ENCODE results near the gene ALK.

Gene ALK

DNA sequence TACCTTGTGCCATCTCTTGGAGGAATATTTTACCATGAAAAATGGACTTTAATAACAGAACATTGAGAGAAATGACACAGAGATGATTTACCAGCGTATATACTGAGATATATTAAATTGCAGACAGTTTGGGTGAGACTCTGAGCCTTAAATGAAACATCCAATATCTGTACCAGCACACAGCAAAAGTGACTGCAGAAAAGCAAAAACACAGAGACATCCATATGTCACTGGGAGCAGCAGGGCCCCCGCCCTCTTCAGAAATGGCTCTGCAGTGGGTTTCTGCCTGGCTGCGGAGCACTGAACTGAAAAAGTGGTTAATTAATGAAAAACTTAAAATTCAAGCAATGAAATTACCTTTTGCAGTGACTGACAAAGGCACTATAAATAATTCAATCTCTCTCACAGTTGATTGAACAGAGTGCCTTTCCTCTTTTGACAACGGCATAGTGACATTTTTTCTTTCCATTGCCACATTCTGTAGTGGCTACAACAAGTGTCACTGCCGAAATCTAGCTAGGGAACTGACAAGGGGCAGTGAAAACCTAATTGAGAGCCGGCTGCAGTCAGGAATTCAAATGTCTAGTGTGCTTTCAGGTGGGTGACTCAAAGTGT, 353.4 kb downstream of the ALK start:
- DNase-seq, result no peak

DNA sequence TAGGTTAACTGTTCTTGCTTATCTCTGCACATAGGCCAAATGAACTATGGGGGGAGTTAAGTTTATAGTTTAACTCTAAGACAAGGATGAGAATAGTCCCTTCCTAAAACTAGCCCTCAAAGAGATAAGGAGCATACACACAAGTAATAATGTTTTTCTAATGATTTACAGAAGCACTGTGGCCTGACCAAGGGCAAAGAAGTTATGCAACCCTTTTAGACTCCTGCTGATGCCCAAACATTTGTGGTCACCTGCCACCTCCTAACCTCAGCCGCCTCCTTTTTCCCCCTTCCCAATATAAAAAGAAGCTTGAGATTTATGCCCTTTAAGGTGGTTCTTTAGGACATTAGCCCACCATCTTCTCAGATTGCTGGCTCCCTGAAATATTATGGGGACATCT, 357.7 kb downstream of the ALK start:
- DNase-seq, result no peak

DNA sequence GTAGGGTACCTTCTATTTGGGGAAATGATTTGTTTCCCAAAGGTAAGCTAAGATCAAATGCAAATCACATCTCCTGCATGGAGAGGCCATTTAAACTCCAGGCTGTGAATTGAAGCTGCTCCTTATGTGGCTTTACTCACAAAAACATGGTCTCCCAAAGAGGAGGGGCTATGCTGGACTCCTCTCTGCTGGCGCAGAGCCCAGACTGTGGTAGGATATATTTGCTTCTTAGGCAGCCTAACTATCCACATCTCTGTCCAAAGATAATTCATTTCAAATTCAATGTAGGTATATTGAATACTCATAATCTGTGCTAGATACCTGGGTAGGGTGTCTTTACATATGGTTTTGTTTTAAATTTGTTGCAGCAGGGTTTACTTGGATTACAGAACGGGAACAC, 358.5 kb downstream of the ALK start:
- DNase-seq, result no peak

DNA sequence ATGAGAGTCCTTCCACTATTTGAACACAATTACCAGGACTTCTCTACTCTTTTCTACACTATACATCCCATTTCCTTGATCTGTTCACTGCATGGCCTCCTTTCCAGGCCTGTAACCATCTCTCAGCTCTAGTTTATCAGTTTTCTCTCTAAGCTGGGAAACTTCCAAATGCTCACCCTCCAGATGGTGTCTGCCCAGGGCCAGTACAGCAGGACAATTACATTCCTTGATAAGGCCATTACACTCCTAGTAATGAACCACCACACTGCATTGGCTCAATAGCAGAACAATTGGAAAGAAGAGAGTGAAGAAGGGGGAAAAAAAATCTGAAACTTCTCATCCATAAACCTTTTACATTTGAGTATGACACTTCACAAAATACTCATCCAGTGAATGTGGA, 359.1 kb downstream of the ALK start:
- no peak for DNase-seq

DNA sequence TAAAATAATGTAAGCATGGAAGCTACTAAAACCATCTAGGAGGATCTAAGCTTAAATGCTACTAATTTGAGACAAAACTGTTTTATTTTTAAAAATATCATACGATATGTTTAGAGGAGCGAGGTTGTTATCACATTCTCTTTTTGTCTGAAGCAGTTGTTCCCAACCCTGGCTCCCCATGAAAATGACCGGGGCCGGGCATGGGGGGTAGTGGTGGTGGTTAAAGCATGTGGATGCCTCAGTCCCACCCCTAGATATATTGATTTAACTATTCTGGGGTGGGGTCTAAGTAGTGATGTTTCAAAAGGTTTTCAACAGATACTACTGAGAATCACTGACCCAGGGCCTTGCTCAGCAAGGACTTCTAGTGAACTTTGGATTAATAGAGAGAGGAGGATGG, 359.8 kb downstream of the ALK start:
- DNase-seq, result no peak

DNA sequence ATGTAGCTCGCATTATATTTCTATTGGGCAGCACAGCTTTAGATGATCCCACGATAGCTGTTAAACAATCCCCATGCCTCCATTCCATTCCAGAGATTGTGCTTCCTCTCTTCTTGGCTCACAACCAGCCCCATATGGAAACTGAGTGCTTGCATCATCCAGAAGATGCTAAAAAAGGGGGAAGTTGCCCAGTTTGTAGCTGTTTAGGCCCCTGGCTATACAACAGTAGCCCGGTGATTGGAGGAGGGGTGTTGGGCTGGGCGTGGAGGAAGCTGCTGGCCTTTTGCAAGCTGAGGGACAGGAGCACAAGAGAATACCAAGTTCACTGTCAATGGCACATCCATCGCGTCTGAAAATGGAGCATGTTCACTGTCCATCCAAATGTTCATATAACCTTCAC, 360.2 kb downstream of the ALK start:
- peak in 1 of 2 experiments; percentile 1 for DNase-seq

DNA sequence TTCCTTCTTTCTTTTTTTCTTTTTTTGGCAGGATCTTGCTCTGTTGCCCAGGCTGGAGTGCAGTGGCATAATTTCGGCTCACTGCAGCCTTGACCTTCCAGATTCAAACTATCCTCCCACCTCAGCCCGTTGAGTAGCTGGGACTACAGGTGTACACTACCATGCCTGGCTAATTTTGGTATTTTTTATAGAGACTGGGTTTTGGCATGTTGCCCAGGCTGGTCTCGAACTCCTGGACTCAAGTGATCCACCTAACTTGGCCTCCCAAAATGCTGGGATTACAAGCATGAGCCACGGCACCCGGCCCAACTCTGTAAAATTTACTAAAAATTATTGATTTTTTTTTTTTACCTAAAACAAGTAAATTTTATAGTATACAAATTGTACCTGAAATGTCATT, 360.8 kb downstream of the ALK start:
- no peak for DNase-seq

DNA sequence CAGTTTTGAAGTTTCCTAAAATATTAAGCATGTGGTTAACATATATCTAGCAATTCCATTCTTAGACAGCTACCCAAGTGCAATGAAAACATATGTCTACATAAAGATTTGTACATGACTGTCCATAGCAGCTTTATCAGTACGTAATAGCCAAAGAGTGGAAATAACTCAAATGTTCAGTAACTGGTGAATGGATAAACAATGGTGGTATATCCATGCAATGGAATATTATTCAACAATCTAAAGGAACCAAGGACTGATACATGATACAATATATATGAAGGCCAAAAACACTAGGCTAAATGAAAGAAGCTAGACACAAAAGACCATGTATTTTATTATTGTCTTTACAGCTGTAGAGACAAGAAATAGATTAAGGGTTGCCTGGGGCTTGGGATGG, 361.4 kb downstream of the ALK start:
- no peak for DNase-seq

DNA sequence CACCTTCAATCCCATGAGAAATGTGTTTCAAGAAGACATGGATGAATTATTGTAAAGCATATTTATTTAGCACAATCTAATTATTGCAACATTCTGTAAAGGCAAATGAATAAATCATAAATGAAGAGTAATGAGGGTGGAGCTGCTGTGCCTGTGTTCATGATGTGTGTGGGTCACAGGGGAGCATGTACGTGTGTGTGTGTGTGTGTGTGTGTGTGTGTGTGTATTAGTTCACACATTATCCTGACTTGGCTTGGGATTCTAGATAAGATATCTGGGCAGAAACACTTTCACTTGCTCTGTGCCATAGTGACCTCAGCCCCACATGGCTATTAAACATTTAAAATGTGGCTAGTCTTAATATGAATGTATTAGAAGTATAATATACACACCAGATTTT, 361.8 kb downstream of the ALK start:
- no peak for DNase-seq

DNA sequence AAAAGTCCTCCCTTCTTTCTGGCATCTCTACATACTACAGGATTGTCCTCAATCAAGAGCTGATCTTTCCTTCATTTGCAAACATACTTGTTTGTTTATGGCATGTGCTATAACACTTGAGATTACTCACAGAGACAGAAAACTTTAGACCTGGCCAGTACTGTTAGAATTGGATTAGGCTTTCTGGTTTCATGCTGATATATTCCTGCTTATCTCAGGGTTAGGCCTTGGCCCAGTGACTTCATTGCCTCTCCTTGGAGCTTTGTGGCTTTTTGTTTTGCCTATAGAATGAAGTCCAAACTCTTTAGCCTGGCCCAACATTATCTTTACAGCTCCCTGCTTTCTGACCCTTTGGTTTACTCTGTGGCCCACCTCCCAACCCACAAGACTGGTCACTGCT, 363.3 kb downstream of the ALK start:
- DNase-seq, result no peak

DNA sequence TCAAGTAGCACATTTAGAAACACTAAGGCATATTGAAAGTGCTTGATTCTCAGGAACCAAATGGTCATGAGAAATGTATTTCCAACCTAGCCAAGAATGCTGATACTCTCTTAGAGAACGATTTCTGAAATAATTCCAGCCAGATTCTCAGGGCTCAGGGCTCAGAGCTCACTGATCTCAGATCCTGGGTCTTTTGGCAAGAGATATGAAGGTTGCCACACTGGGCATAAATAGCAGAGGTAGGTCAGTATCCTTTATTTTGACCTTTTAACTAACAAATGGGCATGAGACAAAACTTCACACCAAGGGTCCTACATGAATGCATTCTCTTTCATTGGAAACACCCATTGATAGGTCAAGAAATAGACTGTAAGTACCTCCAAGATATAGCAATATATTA, 364.1 kb downstream of the ALK start:
- no peak for DNase-seq

DNA sequence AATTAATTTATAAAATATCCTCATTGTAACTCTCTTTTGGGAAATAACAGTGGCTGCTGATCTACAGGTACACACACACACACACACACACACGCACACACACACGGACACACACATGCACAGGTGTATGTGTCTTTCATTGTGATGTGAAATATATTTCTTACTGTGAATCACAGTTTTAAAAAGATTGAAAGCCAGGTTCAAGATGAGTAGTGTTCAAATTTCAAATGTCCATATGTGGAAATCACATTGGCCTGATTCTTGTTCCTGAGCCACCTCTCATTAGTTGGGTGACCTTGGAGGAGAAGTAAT, 372.4 kb downstream of the ALK start:
- DNase-seq, result no peak

DNA sequence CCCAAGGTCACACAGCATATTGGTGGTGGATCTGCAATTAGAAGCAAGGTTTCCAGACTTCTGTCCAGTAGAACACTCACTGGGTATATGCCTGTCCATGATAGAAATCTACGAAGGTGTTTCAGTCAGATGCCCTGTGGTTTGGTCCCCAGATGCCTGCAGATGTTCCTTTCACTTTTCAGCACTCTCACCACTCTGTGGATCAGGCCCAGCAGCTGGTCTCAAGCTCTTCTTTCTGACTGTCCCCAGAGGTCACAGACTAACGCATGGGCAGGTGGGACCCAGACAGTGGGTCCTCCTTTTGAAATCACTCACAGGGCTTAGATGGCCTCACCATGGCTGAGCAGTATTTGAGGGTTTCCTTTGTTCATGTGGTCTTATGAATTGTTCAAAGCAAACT, 376.5 kb downstream of the ALK start:
- no peak for DNase-seq

DNA sequence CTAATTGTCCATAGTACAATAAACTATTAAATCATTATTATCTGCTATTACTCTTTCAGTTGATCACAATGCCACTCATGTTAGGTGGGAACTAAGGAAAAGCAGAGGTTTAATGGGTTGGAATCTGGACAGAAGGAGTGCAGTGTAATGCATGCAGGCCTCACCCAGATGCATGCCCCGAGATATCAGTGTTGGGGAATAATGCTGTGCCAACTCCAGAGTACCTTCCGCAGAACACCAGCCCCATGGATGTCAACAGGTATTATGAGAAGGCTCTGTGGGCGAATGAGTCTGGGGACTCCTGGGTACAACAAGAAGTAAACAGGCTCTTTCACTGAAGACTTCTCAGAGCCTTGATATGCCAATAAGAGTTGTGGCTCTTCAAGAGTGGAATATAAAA, 377.4 kb downstream of the ALK start:
- DNase-seq, result no peak

DNA sequence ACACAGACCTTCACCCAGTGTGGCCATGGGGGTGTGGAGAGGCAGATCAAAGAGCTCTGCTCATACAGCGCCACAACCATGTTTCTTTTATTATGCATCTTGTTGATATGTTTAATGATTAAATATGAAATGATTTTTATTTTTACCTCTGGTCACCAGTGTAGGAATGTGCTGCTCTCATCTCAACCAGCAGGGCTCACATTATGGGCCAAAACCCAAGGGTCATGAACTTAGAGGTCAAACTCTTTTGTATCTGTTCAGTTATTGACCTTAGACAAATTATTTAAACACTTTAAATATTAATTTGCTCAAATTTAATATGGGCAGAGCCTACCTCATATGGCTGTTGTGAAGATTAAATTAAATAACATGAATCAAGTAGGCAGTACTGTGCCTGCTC, 386.2 kb downstream of the ALK start:
- DNase-seq, result no peak

DNA sequence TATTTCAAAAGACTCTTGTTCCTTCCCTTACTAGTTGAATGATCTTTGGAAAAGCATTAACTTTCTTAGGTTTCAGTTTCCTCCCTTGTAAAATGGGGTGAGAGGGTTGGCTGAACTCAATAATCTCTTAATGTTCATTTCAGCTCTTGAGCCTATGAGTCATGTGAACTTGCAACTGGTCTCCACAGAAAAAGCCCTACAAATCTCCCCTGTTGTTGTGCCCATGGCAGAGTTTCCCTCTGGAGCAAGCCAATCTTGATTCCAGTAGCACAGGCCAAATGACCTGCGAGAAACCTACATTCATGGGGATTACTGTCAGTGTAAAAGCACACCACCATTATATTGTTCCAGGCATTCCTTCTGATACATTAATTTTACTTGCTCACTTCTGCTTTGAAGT, 388.9 kb downstream of the ALK start:
- DNase-seq, result no peak

DNA sequence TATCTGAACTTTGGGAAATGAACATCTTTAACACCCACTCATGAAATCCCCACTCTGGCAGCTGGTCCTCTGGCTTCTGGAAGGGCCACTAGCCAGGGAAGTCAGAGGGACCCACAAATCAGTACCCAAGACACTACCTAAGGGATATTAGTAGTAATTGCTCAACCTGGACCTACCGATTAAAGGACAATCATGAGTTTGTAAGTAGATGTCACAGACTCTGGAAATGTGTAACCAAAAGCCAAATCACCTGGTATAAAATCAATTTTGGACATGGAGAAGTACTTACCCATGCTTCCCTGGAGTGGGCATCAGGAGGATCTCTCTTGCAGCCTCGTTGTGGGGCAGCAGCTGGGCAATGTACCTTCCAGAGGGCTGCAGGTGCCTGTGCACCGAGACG, 389.8 kb downstream of the ALK start:
- DNase-seq, result no peak

DNA sequence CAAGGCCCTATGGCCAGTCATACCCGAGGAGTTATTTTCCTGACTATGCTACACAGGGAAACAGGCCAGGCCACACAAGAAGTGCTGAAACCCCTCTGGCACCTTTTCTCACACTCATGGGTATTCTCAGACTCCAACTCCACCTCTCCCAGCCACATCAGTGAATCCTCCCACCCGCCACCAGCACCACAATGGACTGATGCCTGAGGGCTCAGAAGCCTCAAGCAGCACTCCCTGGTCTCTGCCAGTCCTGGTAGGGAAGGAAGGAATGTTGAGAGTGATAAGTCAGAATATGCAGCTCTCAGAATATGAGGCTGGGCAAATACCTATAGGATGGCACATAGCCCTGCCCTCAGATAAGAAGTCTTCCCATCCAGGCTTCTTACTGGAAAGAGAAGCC, 391.1 kb downstream of the ALK start:
- no peak for DNase-seq

DNA sequence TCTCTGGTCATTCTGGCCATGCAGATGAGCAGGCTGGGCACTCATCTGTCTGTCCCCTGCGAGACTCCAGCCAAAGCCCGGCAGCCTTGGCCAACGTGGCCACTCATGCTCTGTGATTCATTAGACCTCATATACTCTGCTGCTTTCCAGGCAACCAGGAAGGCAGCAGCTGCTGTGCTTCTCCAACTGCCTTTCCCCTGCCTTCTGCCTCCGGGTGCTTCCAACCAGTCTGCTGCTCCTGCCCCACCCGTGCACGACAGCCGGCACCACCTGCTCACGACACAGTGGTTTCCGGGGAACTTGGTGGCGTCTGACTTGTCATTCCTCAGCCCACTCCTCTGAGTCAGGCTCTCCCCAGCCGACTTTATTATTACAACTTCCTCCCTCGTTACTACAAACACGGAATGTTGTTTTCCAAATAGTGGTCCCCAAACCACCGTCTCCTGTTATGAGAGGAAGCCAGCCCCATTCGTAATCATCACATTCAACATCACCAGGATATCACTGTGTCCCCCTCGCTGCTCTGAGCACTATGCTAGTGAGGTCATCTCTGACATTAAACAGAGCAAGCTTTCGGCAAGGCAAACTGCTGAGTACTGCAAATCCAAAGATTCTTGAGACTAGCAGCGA, 392.4 kb downstream of the ALK start:
- DNase-seq, result no peak

DNA sequence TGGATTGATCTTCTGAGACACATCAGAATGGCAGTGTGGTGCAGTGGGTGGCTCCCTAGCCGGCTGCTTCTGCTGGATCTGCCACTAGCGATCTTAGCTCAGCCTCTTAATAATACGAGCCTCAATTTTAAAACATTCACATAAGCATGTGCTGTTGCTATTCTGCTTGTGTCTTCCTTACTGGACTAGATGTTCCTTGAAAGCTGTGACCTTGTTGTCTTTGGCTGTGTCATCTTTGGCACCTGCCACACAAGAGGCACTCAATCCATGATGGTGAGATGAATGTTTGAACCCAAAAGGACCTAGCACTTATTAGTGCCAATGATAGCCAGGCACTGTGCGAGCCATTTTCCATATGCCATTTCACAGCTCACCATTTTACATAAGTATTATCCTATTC, 393.0 kb downstream of the ALK start:
- DNase-seq, result no peak

DNA sequence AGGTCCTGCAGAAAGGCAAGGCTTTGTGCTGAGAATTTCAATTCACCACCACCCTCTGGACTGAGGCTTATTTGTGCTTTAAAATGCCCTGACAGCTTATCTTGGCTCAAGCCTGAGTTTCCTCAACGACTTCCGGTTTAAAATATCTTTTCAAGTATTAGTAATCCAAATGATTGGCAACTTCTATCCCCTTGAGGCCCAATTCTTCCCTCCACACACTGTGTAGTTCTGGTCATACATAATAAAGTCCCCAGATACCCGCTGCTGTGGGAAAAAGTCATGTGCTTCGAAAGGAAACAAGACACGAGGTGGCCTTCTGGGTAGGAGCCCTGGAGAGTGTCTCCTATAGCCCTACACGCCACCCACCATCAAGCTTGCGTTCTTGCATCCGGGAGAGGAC, 393.4 kb downstream of the ALK start:
- no peak for DNase-seq

DNA sequence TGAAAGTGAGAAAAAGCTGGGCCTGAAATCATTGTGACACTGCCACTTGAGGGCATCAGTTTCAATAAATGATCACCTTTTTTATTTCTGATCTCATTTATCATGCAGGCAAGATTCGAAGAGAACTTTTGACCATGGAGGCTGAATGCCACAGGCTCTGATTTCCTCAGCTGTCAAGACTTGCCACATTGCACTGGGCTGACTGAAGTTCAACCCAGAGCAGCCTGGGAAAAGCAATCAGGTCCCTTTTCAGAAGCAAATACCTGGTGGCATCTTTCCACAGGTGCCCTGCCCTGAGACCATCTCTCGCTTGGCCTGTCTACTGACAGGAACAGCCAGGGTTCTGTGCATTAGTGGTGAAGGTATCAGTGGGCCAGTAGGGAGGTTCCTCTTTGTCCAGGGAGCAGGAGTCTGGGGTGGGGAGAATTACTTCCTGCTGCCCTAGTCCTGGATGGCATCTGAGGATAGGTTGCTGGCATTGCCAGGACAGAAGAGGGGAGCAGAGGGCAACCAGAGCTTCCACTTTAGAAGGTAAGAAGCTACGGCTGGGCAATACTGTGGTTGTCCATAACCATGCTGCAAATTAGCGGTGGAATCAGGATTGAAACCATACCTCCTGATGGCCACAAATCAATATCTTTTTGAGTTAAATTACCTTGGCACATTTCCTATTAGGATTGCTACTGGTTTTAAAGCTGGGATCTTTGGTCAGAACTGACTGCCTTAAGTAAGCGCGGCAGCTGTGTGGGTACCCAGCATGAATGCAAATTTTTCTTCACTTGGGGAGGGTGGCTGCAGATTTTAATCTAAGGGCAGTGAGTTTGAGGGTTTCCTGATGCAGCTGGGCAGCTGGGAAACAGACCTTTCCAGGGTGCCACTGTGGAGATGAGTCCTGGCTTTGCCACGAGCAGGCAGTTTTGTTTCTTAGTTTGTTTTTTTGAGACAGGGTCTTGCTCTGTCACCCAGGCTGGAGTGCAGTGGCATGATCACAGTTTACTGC, 394.5 kb downstream of the ALK start:
- no peak for DNase-seq

DNA sequence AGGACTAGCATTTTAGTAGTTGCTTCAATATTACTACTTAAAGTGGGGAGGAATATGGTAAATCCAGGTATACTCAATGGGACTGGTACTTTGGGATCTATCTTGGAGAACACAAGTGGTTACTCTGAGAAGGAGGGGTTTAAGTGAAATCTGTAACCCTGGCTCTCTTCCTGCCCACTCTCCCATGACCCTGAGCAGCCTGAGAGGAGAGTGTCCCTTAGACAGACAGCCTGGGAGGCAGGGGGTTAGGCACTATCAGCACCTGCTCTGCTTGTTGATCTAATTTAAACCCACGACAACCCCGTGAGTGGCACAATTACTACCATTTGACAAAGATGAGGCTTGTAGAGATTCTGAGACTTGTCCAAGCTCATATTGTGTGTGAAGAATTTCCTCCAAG, 395.5 kb downstream of the ALK start:
- DNase-seq, result no peak

DNA sequence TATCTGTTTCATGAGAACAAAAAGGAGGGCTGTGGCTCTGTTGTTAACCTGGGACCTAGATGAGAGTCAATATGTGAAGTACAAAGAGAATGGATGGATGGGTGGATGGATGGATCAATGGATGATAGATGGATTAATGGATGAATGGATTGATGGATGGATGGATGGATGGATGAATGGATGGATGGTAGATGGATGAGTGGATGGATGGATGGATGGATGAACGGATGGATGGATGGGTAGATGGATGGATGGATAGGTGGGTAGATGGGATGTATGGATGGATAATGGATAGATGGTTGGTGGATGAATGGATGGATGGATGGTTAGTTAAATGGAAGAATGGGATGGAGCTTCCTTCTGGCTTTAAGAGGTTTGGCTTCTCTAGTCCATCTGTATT, 396.7 kb downstream of the ALK start:
- no peak for DNase-seq

All from AML-193 (cell line).